Measurements from ENCODE around the gene INPP5J. TPM values are rescaled to one million over a fixed set of nuclear protein-coding genes. Genes with fewer than 3 reads are reported as not detected.

INPP5J gene
- total RNA-seq, 1 experiment from 2014 or later, result 0.61 TPM

GRCh38 chr22:31103899-31104694 lies 18.7 kb upstream of the INPP5J start:
- no peak for TF ChIP-seq CTCF (IDR thresholded peaks at IDR 0.05; ENCODE audit: unreplicated experiment)
- peaks cover 7% of the 10 kb centered on the region for H3K36me3 Mint-ChIP-seq (ENCODE audit: insufficient read depth, unreplicated experiment)
- DNase-seq (ENCODE audit: unreplicated experiment), result no peak
- no TSS peak for BruUV-seq (replicated peaks)
- no peak overlapping the region for H3K4me3 Mint-ChIP-seq (ENCODE audit: unreplicated experiment)
- no peaks in the 10 kb centered on the region for H3K27me3 Mint-ChIP-seq (ENCODE audit: insufficient read depth, unreplicated experiment)
- ChIA-PET CTCF (interaction anchor here (0.7 to 2.4 kb wide), 3 partner anchors 19 to 234 kb away, joined by 3 to 6 read pairs (median 3); no protein-coding TSS in a partner anchor), POLR2A (interaction anchor here (0.5 to 1.0 kb wide), 2 partner anchors 22 to 150 kb away, joined by 3 read pairs; no protein-coding TSS in a partner anchor)
- peaks cover 33% of the 10 kb centered on the region for H3K4me1 Mint-ChIP-seq (ENCODE audit: insufficient read depth, unreplicated experiment)
- intact Hi-C loops (cut with micrococcal nuclease), result no loop called here
- H3K9me3 Mint-ChIP-seq (ENCODE audit: unreplicated experiment), result no peaks in the 10 kb centered on the region
- no peak overlapping the region for H3K27ac Mint-ChIP-seq (ENCODE audit: low read depth, unreplicated experiment)

GRCh38 chr22:31104869-31105268 lies 17.9 kb upstream of the INPP5J start:
- DNase-seq (ENCODE audit: unreplicated experiment), result no peak

GRCh38 chr22:31105282-31105929 lies 17.4 kb upstream of the INPP5J start:
- ChIA-PET POLR2A (interaction anchor here (0.7 to 3.8 kb wide), 3 partner anchors 50 to 127 kb away, joined by 3 to 21 read pairs (median 4); partner anchors contain the start of gene RNF185), CTCF (interaction anchor here (0.6 to 4.7 kb wide), 7 partner anchors 20 to 254 kb away, joined by 3 to 62 read pairs (median 4); no protein-coding TSS in a partner anchor)
- intact Hi-C loops (cut with micrococcal nuclease), result no loop called here
- Mint-ChIP-seq H3K9me3 (ENCODE audit: unreplicated experiment) (no peaks in the 10 kb centered on the region), H3K36me3 (ENCODE audit: insufficient read depth, unreplicated experiment) (peaks cover 7% of the 10 kb centered on the region), H3K4me3 (ENCODE audit: unreplicated experiment) (peak overlapping the region; percentile 82), H3K27ac (ENCODE audit: low read depth, unreplicated experiment) (no peak overlapping the region), H3K4me1 (ENCODE audit: insufficient read depth, unreplicated experiment) (peaks cover 33% of the 10 kb centered on the region), H3K27me3 (ENCODE audit: insufficient read depth, unreplicated experiment) (no peaks in the 10 kb centered on the region)
- TF ChIP-seq CTCF (IDR thresholded peaks at IDR 0.05; ENCODE audit: unreplicated experiment), result no peak
- BruUV-seq (replicated peaks), result no TSS peak
- DNase-seq (ENCODE audit: unreplicated experiment), result no peak

More at GRCh38 chr22:31104869-31105268, 17.9 kb upstream of the INPP5J start:
- ChIA-PET CTCF (interaction anchor here (0.7 to 2.4 kb wide), 5 partner anchors 20 to 235 kb away, joined by 3 to 6 read pairs (median 3); no protein-coding TSS in a partner anchor), POLR2A (interaction anchor here (0.5 to 0.7 kb wide), 3 partner anchors 21 to 128 kb away, joined by 3 to 4 read pairs (median 3); no protein-coding TSS in a partner anchor)
- H3K36me3 Mint-ChIP-seq (ENCODE audit: insufficient read depth, unreplicated experiment), result peaks cover 7% of the 10 kb centered on the region
- intact Hi-C loops (cut with micrococcal nuclease), result no loop called here
- no peak overlapping the region for H3K27ac Mint-ChIP-seq (ENCODE audit: low read depth, unreplicated experiment)
- BruUV-seq (replicated peaks), result no TSS peak
- TF ChIP-seq CTCF (IDR thresholded peaks at IDR 0.05; ENCODE audit: unreplicated experiment), result no peak
- H3K9me3 Mint-ChIP-seq (ENCODE audit: unreplicated experiment), result no peaks in the 10 kb centered on the region
- H3K4me3 Mint-ChIP-seq (ENCODE audit: unreplicated experiment), result no peak overlapping the region
- no peaks in the 10 kb centered on the region for H3K27me3 Mint-ChIP-seq (ENCODE audit: insufficient read depth, unreplicated experiment)
- H3K4me1 Mint-ChIP-seq (ENCODE audit: insufficient read depth, unreplicated experiment), result peaks cover 33% of the 10 kb centered on the region
